GM08714 (cell line): ENCODE measurements around the gene PCLO.
"Not testable (repeated sequence)": the region's sequence is repeated elsewhere in the genome, so short reads cannot be mapped to it uniquely, and the experiment has no call there.

Source experiments
- H3K4me3 ChIP-seq: fragments of 200-500 bp; sonication (Bioruptor generic); 2 replicates; pipeline ENCODE4 v1.5.1; 2014; ENCODE audit warnings: mild to moderate bottlenecking, low read length, inconsistent platforms
- ZNF274 ChIP-seq: IDR thresholded peaks from 2 replicates; pipeline ENCODE4 v1.6.1; 2012; ENCODE audit warnings: mild to moderate bottlenecking, low read depth, low read length

The PCLO gene

GRCh38 chr7:83117466-83117865, 45.2 kb downstream of the PCLO start:
- TF ChIP-seq ZNF274: no peak

GRCh38 chr7:83111391-83111790, 51.3 kb downstream of the PCLO start:
- H3K4me3 ChIP-seq: no peak overlapping the region
- TF ChIP-seq ZNF274: no peak

More at GRCh38 chr7:83117466-83117865, 45.2 kb downstream of the PCLO start:
- H3K4me3 ChIP-seq: no peak overlapping the region

- H3K4me3 ChIP-seq: no peak overlapping the region
- TF ChIP-seq ZNF274: no peak
These were observed 53.3 kb downstream of the PCLO start for GRCh38 chr7:83109352-83109751.

GRCh38 chr7:83105948-83106347, 56.7 kb downstream of the PCLO start:
- TF ChIP-seq ZNF274: no peak
- no peak overlapping the region for H3K4me3 ChIP-seq

- H3K4me3 ChIP-seq: no peak overlapping the region
- no peak for TF ChIP-seq ZNF274
These were observed 57.6 kb downstream of the PCLO start for GRCh38 chr7:83105063-83105462.

GRCh38 chr7:83101530-83101929, 61.2 kb downstream of the PCLO start:
- H3K4me3 ChIP-seq: no peak overlapping the region
- no peak for TF ChIP-seq ZNF274

GRCh38 chr7:83096065-83096580, 66.6 kb downstream of the PCLO start:
- no peak for TF ChIP-seq ZNF274
- no peak overlapping the region for H3K4me3 ChIP-seq

- H3K4me3 ChIP-seq: no peak overlapping the region
- TF ChIP-seq ZNF274: no peak
These were observed 77.4 kb downstream of the PCLO start for GRCh38 chr7:83085299-83085698.

- H3K4me3 ChIP-seq: not testable (repeated sequence)
These were observed 82.8 kb downstream of the PCLO start for GRCh38 chr7:83079879-83080278.

GRCh38 chr7:83077328-83077727, 85.4 kb downstream of the PCLO start:
- TF ChIP-seq ZNF274: no peak

GRCh38 chr7:83072576-83073517, 89.8 kb downstream of the PCLO start:
- no peak overlapping the region for H3K4me3 ChIP-seq
- no peak for TF ChIP-seq ZNF274

More at GRCh38 chr7:83077328-83077727, 85.4 kb downstream of the PCLO start:
- no peak overlapping the region for H3K4me3 ChIP-seq

- no peak overlapping the region for H3K4me3 ChIP-seq
- TF ChIP-seq ZNF274: no peak
These were observed 97.0 kb downstream of the PCLO start for GRCh38 chr7:83065714-83066113.

GRCh38 chr7:83060218-83060617, 102.5 kb downstream of the PCLO start:
- H3K4me3 ChIP-seq: no peak overlapping the region
- no peak for TF ChIP-seq ZNF274

- no peak overlapping the region for H3K4me3 ChIP-seq
- TF ChIP-seq ZNF274: no peak
These were observed 104.0 kb downstream of the PCLO start for GRCh38 chr7:83058667-83059066.

- TF ChIP-seq ZNF274: no peak
- no peak overlapping the region for H3K4me3 ChIP-seq
These were observed 107.5 kb downstream of the PCLO start for GRCh38 chr7:83055197-83055596.
